ENCODE results near the gene DRAP1. TPM values are rescaled to one million over a fixed set of nuclear protein-coding genes. Genes with fewer than 3 reads are reported as not detected.
A peak's percentile ranks its signal among the peaks of the same experiment; 100 is the strongest.

DRAP1 gene
- total and polyA plus RNA-seq, 9 of the 15 experiments (the other 6 are each of a cell fraction or from before 2014, with no cell fraction given), result 9.6 to 200 (median 92.9) TPM

- no peak for TF ChIP-seq FOXP4 (CRISPR knock-in tag; IDR thresholded peaks at IDR 0.05; ENCODE audit: borderline replicate concordance)
- no peak for TF ChIP-seq U2AF2 (optimal IDR thresholded peaks at IDR 0.05; ENCODE audit: low read depth, low read length)
- no peak for TF ChIP-seq PHF21A (IDR thresholded peaks at IDR 0.05; ENCODE audit: borderline replicate concordance, low read depth)
- TF ChIP-seq DMBX1 (CRISPR knock-in tag; IDR thresholded peaks at IDR 0.05; ENCODE audit: borderline replicate concordance), result no peak
- no peak for TF ChIP-seq HOMEZ (CRISPR knock-in tag; IDR thresholded peaks at IDR 0.05)
- TF ChIP-seq RBM14 (IDR thresholded peaks at IDR 0.05; ENCODE audit: borderline replicate concordance, insufficient read depth, low read depth, low read length), result no peak
- TF ChIP-seq MBD1 (CRISPR knock-in tag; IDR thresholded peaks at IDR 0.05), result no peak
- peak in 1 of 2 experiments; percentile 90 for TF ChIP-seq E2F6 (IDR thresholded peaks at IDR 0.05; ENCODE audit: borderline replicate concordance in 1 of 2, extremely low read depth in 1 of 2, insufficient read depth in 1 of 2, insufficient read length in 1 of 2, low read depth in 1 of 2, low read length in 1 of 2, poor library complexity in 1 of 2, severe bottlenecking in 1 of 2)
- TF ChIP-seq ZNF24 (IDR thresholded peaks at IDR 0.05), result no peak
- peak; percentile 30; the same call in 1 of the 2 replicates for TF ChIP-seq ZBTB1 (CRISPR knock-in tag; IDR thresholded peaks at IDR 0.05; ENCODE audit: borderline replicate concordance, low read depth)
- TF ChIP-seq NCOA6 (IDR thresholded peaks at IDR 0.05), result no peak
- no peak for TF ChIP-seq KAT8 (IDR thresholded peaks at IDR 0.05; ENCODE audit: low read depth)
- no peak for TF ChIP-seq ZBTB9 (CRISPR knock-in tag; IDR thresholded peaks at IDR 0.05)
- peak; percentile 96 for TF ChIP-seq POLR2G (IDR thresholded peaks at IDR 0.05; ENCODE audit: low read depth, low read length)
- peak; percentile 74 for TF ChIP-seq CHD1 (IDR thresholded peaks at IDR 0.05; ENCODE audit: low read length)
- 0 out of 2 replicates have a peak, but pooled peaks have one; percentile 20 for TF ChIP-seq RNF2 (IDR thresholded peaks at IDR 0.05)
- TF ChIP-seq ZNF766 (CRISPR knock-in tag; conservative IDR thresholded peaks at IDR 0.05), result peak; percentile 70; the same call in 1 of the 2 replicates
- TF ChIP-seq NR4A1 (CRISPR knock-in tag; IDR thresholded peaks at IDR 0.05), result no peak
- TF ChIP-seq NR4A1 (tag; IDR thresholded peaks at IDR 0.05), result no peak
- TF ChIP-seq NR1H2 (CRISPR knock-in tag; IDR thresholded peaks at IDR 0.05), result no peak
Measured at GRCh38 chr11:65900125-65900898, 18.9 kb upstream of the DRAP1 start, which contains the start of gene FOSL1 (continued).
